HCT116 (cell line): ENCODE measurements around the gene TNIK. TPM values are rescaled to one million over a fixed set of nuclear protein-coding genes. Genes with fewer than 3 reads are reported as not detected.

Experiments
- ATAC-seq: fragments of 200-7000 bp; cut with Tn5 transposase; 2 replicates; pipeline ENCODE4 v1.9.1; 2020; ENCODE audit warnings: mild to moderate bottlenecking, moderate library complexity
- BruUV-seq: library from RNA; stranded (reverse); fragments of 400-500 nt; replicated peaks from 2 replicates; lab custom pipeline; 2021; lab: Mats Ljungman, UMichigan
- CTCF ChIA-PET: fragments of 300-600 bp; sonication (Branson Sonifier 250); formaldehyde crosslinking; loops from one replicate; lab custom pipeline; 2021; ENCODE audit warnings: antibody characterized with exemption; lab: Charles Lee
- POLR2A ChIA-PET: fragments of 300-600, 350-600 bp; sonication (Branson Sonifier 250); formaldehyde crosslinking; loops from one replicate; lab custom pipeline; 2021; ENCODE audit warnings: antibody characterized with exemption; lab: Charles Lee
- RAD21 ChIA-PET, 2 experiments: fragments of 300-600 bp; sonication (Branson Sonifier 250); formaldehyde crosslinking; loops; one replicate each; lab custom pipeline; 2023; ENCODE audit warnings: low total read pairs in 2 of 2; ENCODE audit not compliant: uncharacterized antibody in 2 of 2, unreplicated experiment in 2 of 2, low non-redundant PET in 1 of 2; lab: Charles Lee
- DNase-seq: peaks from one replicate; pipeline ENCODE4 v3.0.0-alpha.2; 2010; ENCODE audit warnings: low read depth, low spot score
- H2AFZ ChIP-seq: fragments of 200-600 bp; shearing (Covaris generic), sonication (generic); 2 replicates; pipeline ENCODE4 v1.6.1; 2017; ENCODE audit warnings: low read depth, mixed run types, mixed read lengths, antibody characterized with exemption, low read length; ENCODE audit not compliant: poor library complexity, severe bottlenecking
- H3K27ac ChIP-seq: 2 replicates; pipeline ENCODE4 v1.5.1; 2012; ENCODE audit warnings: low read depth, low read length
- H3K27me3 ChIP-seq: fragments of 200-600 bp; sonication (generic); 2 replicates; pipeline ENCODE4 v1.6.1; 2016; ENCODE audit warnings: mixed run types, low read length, mixed read lengths; ENCODE audit not compliant: insufficient read depth
- H3K36me3 ChIP-seq, 2 experiments: fragments of 200-500 bp in 1 of 2; fragments of 200-600 bp in 1 of 2; sonication (Bioruptor generic) in 1 of 2; sonication (generic) in 1 of 2; 2 replicates each; pipeline versions ENCODE4 v1.5.1 to v1.6.1; 2014 to 2016; ENCODE audit warnings: low read length in 2 of 2, inconsistent platforms in 1 of 2, mixed read lengths in 1 of 2, mixed run types in 1 of 2; ENCODE audit not compliant: insufficient read depth in 2 of 2, control insufficient read depth in 1 of 2
- H3K4me1 ChIP-seq, 2 experiments: fragments of 200-600 bp in 1 of 2; sonication (generic) in 1 of 2; 2 replicates each; pipeline versions ENCODE4 v1.5.1 to v1.6.1; 2012 to 2017; ENCODE audit warnings: low read length in 2 of 2, inconsistent platforms in 1 of 2, mild to moderate bottlenecking in 1 of 2, mixed read lengths in 1 of 2, mixed run types in 1 of 2, moderate library complexity in 1 of 2; ENCODE audit not compliant: insufficient read depth in 2 of 2, control insufficient read depth in 1 of 2
- H3K4me2 ChIP-seq: fragments of 200-600 bp; sonication (generic); 2 replicates; pipeline ENCODE4 v1.6.1; 2017; ENCODE audit warnings: mixed run types, low read length, mixed read lengths
- H3K4me3 ChIP-seq, 2 experiments: fragments of 200-600 bp in 1 of 2; sonication (generic) in 1 of 2; replicated peaks in 1 of 2; 2 replicates each; pipeline ENCODE4 v1.5.1; 2011 to 2016; ENCODE audit warnings: low read length in 2 of 2, control low read depth in 1 of 2, low read depth in 1 of 2, mild to moderate bottlenecking in 1 of 2, mixed read lengths in 1 of 2, mixed run types in 1 of 2
- H3K79me2 ChIP-seq: fragments of 200-600 bp; sonication (generic); 2 replicates; pipeline ENCODE4 v1.6.1; 2017; ENCODE audit warnings: mild to moderate bottlenecking, mixed run types, low read length, moderate library complexity, mixed read lengths; ENCODE audit not compliant: insufficient read depth
- H3K9ac ChIP-seq: fragments of 200-600 bp; sonication (generic); 2 replicates; pipeline ENCODE4 v1.6.1; 2016; ENCODE audit warnings: low read length, mixed read lengths
- H3K9me2 ChIP-seq: fragments of 200-600 bp; sonication (generic), shearing (Covaris generic); 2 replicates; pipeline ENCODE4 v1.6.1; 2017; ENCODE audit warnings: mixed run types, mild to moderate bottlenecking, moderate library complexity; ENCODE audit not compliant: insufficient read depth
- H3K9me3 ChIP-seq, 2 experiments: fragments of 200-500 bp in 1 of 2; fragments of 200-600 bp in 1 of 2; sonication (Bioruptor generic) in 1 of 2; sonication (generic) in 1 of 2; 2 replicates each; pipeline ENCODE4 v1.6.1; 2014 to 2017; ENCODE audit warnings: low read length in 2 of 2, mixed read lengths in 2 of 2, inconsistent platforms in 1 of 2, low read depth in 1 of 2, mild to moderate bottlenecking in 1 of 2, mixed run types in 1 of 2, moderate library complexity in 1 of 2; ENCODE audit not compliant: control insufficient read depth in 1 of 2, insufficient read depth in 1 of 2
- H4K20me1 ChIP-seq: fragments of 200-600 bp; sonication (generic), shearing (Covaris generic); 2 replicates; pipeline ENCODE4 v1.6.1; 2017; ENCODE audit warnings: mixed run types, mild to moderate bottlenecking, moderate library complexity; ENCODE audit not compliant: insufficient read depth
- ATF3 ChIP-seq: IDR thresholded peaks from 2 replicates; pipeline ENCODE4 v1.6.1; 2012
- CBX3 ChIP-seq: IDR thresholded peaks from 2 replicates; pipeline ENCODE4 v1.6.1; 2012; ENCODE audit warnings: low read depth
- EGR1 ChIP-seq: IDR thresholded peaks from 2 replicates; pipeline ENCODE4 v1.6.1; 2012; ENCODE audit warnings: low read depth
- EZH2phosphoT487 ChIP-seq: fragments of 200-600 bp; IDR thresholded peaks from 2 replicates; pipeline ENCODE4 v1.6.1; 2018; ENCODE audit warnings: antibody characterized with exemption, borderline replicate concordance
- FOSL1 ChIP-seq: IDR thresholded peaks from 2 replicates; pipeline ENCODE4 v1.6.1; 2012; ENCODE audit warnings: low read depth
- MAX ChIP-seq: IDR thresholded peaks from 2 replicates; pipeline ENCODE4 v1.6.1; 2012
- POLR2A ChIP-seq: IDR thresholded peaks from 2 replicates; pipeline ENCODE4 v1.7.0; 2011; ENCODE audit warnings: borderline replicate concordance; ENCODE audit not compliant: insufficient read depth, insufficient read length; ENCODE audit errors: extremely low read depth
- POLR2AphosphoS5 ChIP-seq: IDR thresholded peaks from 2 replicates; pipeline ENCODE4 v1.6.1; 2011; ENCODE audit warnings: mild to moderate bottlenecking, low read depth, low read length, moderate library complexity
- REST ChIP-seq: IDR thresholded peaks from 2 replicates; pipeline ENCODE4 v1.6.1; 2012; ENCODE audit warnings: low read depth
- TCF7L2 ChIP-seq: IDR thresholded peaks from 2 replicates; pipeline ENCODE4 v1.7.0; 2011; ENCODE audit warnings: borderline replicate concordance, inconsistent platforms; ENCODE audit not compliant: insufficient read depth, insufficient read length; ENCODE audit errors: extremely low read depth
- YY1 ChIP-seq: IDR thresholded peaks from 2 replicates; pipeline ENCODE4 v1.6.1; 2011; ENCODE audit warnings: low read length, low read depth, moderate library complexity, mild to moderate bottlenecking; ENCODE audit not compliant: insufficient replicate concordance; ENCODE audit errors: extremely low read depth
- ZFX ChIP-seq: fragments of 450-650 bp; IDR thresholded peaks from 2 replicates; pipeline ENCODE4 v1.6.1; 2017
- intact Hi-C: fragments of 100-400 bp; cut with micrococcal nuclease; formaldehyde crosslinking; loops from 2 replicates; pipeline ENCODE4 v1.10.0; 2022
- total RNA-seq: library from RNA; stranded (reverse); gene quantifications from one replicate; pipeline ENCODE4 v1.2.1, GENCODE V29; 2021; ENCODE audit not compliant: unreplicated experiment

TNIK gene
- total RNA-seq, 1 experiment from 2014 or later = 24.1 TPM

- RAD21 ChIA-PET = no interaction called here
- no peaks in the 10 kb centered on the region for H4K20me1 ChIP-seq
- H2AFZ ChIP-seq = no peak overlapping the region
- no peak overlapping the region for H3K4me2 ChIP-seq
- CTCF ChIA-PET = no interaction called here
- POLR2A ChIA-PET = no interaction called here
- H3K27me3 ChIP-seq = no peaks in the 10 kb centered on the region
- DNase-seq (no peak), ATAC-seq (no peak)
- peaks cover 0 to 3% of the 10 kb centered on the region in 2 experiments; a peak in 1 of 4 replicates for H3K4me1 ChIP-seq
- no peak overlapping the region for H3K27ac ChIP-seq
- no peaks in the 10 kb centered on the region for H3K9me2 ChIP-seq
- intact Hi-C loops = no loop called here
- no peaks in the 10 kb centered on the region for H3K9me3 ChIP-seq
- TF ChIP-seq EGR1 (no peak), CBX3 (no peak), MAX (no peak), YY1 (no peak), REST (no peak), TCF7L2 (no peak), POLR2A (no peak), FOSL1 (no peak), ZFX (no peak), POLR2AphosphoS5 (no peak), EZH2phosphoT487 (no peak), ATF3 (no peak)
- H3K36me3 ChIP-seq = no peaks in the 10 kb centered on the region
- no peaks in the 10 kb centered on the region for H3K79me2 ChIP-seq
- BruUV-seq = no TSS peak
- no peak overlapping the region for H3K9ac ChIP-seq
- H3K4me3 ChIP-seq = no peak overlapping the region
These were observed 124.6 kb downstream of the TNIK start for GRCh38 chr3:171335559-171335958.
